Measurements from ENCODE around the gene ITGAL.

DNA sequence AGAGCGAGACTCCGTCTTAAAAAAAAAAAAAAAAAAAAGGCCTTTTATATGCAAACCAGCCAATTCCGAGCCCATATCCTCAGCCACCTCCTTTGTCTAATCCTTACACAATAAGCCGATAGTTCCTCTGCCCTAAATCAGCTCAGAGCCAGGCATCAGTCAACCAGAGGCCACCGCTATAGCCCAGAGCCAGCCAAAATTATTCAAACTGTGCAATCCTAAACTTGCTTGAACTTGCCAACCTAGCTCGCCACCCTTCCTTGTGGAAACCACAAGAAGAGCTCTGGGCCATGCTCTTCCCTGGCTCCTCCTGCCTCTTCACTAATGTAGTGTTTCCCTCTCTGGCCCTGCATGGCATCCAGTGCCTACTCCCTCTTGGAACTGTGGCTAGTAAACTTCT is 17.7 kb downstream of the ITGAL start:
- TF ChIP-seq, protein P1, sequence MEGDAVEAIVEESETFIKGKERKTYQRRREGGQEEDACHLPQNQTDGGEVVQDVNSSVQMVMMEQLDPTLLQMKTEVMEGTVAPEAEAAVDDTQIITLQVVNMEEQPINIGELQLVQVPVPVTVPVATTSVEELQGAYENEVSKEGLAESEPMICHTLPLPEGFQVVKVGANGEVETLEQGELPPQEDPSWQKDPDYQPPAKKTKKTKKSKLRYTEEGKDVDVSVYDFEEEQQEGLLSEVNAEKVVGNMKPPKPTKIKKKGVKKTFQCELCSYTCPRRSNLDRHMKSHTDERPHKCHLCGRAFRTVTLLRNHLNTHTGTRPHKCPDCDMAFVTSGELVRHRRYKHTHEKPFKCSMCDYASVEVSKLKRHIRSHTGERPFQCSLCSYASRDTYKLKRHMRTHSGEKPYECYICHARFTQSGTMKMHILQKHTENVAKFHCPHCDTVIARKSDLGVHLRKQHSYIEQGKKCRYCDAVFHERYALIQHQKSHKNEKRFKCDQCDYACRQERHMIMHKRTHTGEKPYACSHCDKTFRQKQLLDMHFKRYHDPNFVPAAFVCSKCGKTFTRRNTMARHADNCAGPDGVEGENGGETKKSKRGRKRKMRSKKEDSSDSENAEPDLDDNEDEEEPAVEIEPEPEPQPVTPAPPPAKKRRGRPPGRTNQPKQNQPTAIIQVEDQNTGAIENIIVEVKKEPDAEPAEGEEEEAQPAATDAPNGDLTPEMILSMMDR (optimal IDR thresholded peaks at IDR 0.05 in 1 of 3, IDR thresholded peaks at IDR 0.05 in 1 of 3, conservative IDR thresholded peaks at IDR 0.05 in 1 of 3; ENCODE audit: extremely low read depth in 1 of 3, insufficient read depth in 2 of 3, low read length in 3 of 3): no peak
- no peak for TF ChIP-seq EZH2 (IDR thresholded peaks at IDR 0.05; ENCODE audit: low read length)

All from keratinocyte (primary cell).